ENCODE measurements around the gene MED13.
"Not testable (repeated sequence)": the region's sequence is repeated elsewhere in the genome, so short reads cannot be mapped to it uniquely, and the experiment has no call there.

MED13 gene

GRCh38 chr17:61908292-61909037, 156.6 kb downstream of the MED13 start:
- no peak for DNase-seq (ENCODE audit: low read depth)

GRCh38 chr17:61907361-61907760, 157.7 kb downstream of the MED13 start:
- DNase-seq (ENCODE audit: low read depth): no peak

- no peak for DNase-seq (ENCODE audit: low read depth)
Measured at GRCh38 chr17:61904094-61904710, 160.9 kb downstream of the MED13 start.

GRCh38 chr17:61903251-61903650, 161.8 kb downstream of the MED13 start:
- DNase-seq (ENCODE audit: low read depth): no peak

GRCh38 chr17:61897548-61898180, 167.4 kb downstream of the MED13 start:
- no peak for DNase-seq (ENCODE audit: low read depth)

GRCh38 chr17:61895391-61895790, 169.7 kb downstream of the MED13 start:
- no peak for DNase-seq (ENCODE audit: low read depth)

- not testable (repeated sequence) for DNase-seq (ENCODE audit: low read depth)
Measured at GRCh38 chr17:61894310-61894709, 170.8 kb downstream of the MED13 start.
